Testis (tissue), 3 donors: ENCODE results near the gene CDK13. TPM values are rescaled to one million over a fixed set of nuclear protein-coding genes. Genes with fewer than 3 reads are reported as not detected.
"Not testable (repeated sequence)": the region's sequence is repeated elsewhere in the genome, so short reads cannot be mapped to it uniquely, and the experiment has no call there.

Experiments used
- DNase-seq: peaks from one replicate; pipeline ENCODE4 v3.0.0-alpha.2; 2019
- H3K27ac ChIP-seq, 2 donors: fragments of 200-600 bp; sonication (generic); one replicate each; pipeline ENCODE4 v1.5.1; 2019
- H3K27me3 ChIP-seq: fragments of 200-600 bp; sonication (generic); one replicate; pipeline ENCODE4 v1.5.1; 2019
- H3K36me3 ChIP-seq: fragments of 200-600 bp; sonication (generic); one replicate; pipeline ENCODE4 v1.5.1; 2017; ENCODE audit warnings: low read depth; ENCODE audit errors: missing control alignments
- H3K4me1 ChIP-seq: fragments of 200-600 bp; sonication (generic); one replicate; pipeline ENCODE4 v1.5.1; 2019
- H3K4me3 ChIP-seq, 2 donors: fragments of 200-600 bp; sonication (generic); one replicate each; pipeline ENCODE4 v1.5.1; 2017 to 2019
- H3K9me3 ChIP-seq: fragments of 200-600 bp; sonication (generic); one replicate; pipeline ENCODE4 v1.5.1; 2017
- CTCF ChIP-seq, 3 experiments: fragments of 450-650 bp in 2 of 3; fragments of 200-600 bp in 1 of 3; sonication (generic) in 1 of 3; IDR thresholded peaks; one replicate each; pipeline ENCODE4 v1.5.1; 2016 to 2019; ENCODE audit warnings: antibody characterized with exemption in 3 of 3, mild to moderate bottlenecking in 2 of 3, moderate library complexity in 1 of 3
- POLR2A ChIP-seq: fragments of 450-650 bp; IDR thresholded peaks from one replicate; pipeline ENCODE4 v1.6.1; 2017; ENCODE audit warnings: antibody characterized with exemption, mild to moderate bottlenecking, moderate library complexity
- WGBS, 2 donors: methylation state at CpG; one replicate each; pipeline ENCODE4 v1.1.5; 2018; 5-methylcytosine and 5-hydroxymethylcytosine counted together
- intact Hi-C: fragments of 100-400 bp; cut with DNase I; formaldehyde crosslinking; loops from one replicate; pipeline ENCODE4 v1.15.1; 2023; ENCODE audit warnings: low total_unique reads
- polyA plus RNA-seq: library from polyadenylated mRNA; stranded (reverse); fragments of 350-450 nt; fragmentation: Illumina TruSeq; extraction: RNeasy Lipid Tissue Mini Kit (QIAGEN cat#74804); gene quantifications from one replicate; pipeline ENCODE4 v1.2.3, GENCODE V29; 2014; ENCODE audit warnings: low read depth, low replicate concordance; ENCODE audit not compliant: insufficient read depth
- total RNA-seq, 2 donors: library from RNA; depleted of rRNA; stranded (reverse); fragments of >200 nt; gene quantifications; one replicate each; pipeline ENCODE4 v1.2.3, GENCODE V29; 2016

Gene CDK13
- total and polyA plus RNA-seq, 3 donors from 2014 or later, result 55.1 to 140 (median 134) TPM

GRCh38 chr7:40115936-40116335 lies 165.9 kb downstream of the CDK13 start:
- no peaks in the 10 kb centered on the region for H3K4me1 ChIP-seq
- 93 to 95% methylated on average over 2 of the region's 2 CpGs for WGBS, 2 donors
- no peaks in the 10 kb centered on the region for H3K36me3 ChIP-seq
- TF ChIP-seq CTCF (IDR thresholded peaks at IDR 0.05) (no peak), POLR2A (no peak)
- H3K9me3 ChIP-seq, result no peaks in the 10 kb centered on the region
- H3K4me3 ChIP-seq, result no peak overlapping the region
- H3K27ac ChIP-seq, result no peak overlapping the region
- H3K27me3 ChIP-seq, result no peaks in the 10 kb centered on the region
- intact Hi-C loops, result no loop called here
- DNase-seq, result no peak

- H3K27me3 ChIP-seq, H3K9me3 ChIP-seq, H3K4me3 ChIP-seq, DNase-seq, H3K27ac ChIP-seq, intact Hi-C loops, H3K36me3 ChIP-seq, H3K4me1 ChIP-seq: not testable (repeated sequence)
- WGBS, 2 donors, result 91 to 92% methylated on average over 9 of the region's 9 CpGs
Measured at GRCh38 chr7:40117199-40117598, 167.1 kb downstream of the CDK13 start.

GRCh38 chr7:40118201-40118600 lies 168.1 kb downstream of the CDK13 start:
- intact Hi-C loops, DNase-seq, H3K4me3 ChIP-seq, H3K9me3 ChIP-seq, H3K27ac ChIP-seq, H3K4me1 ChIP-seq, H3K36me3 ChIP-seq, H3K27me3 ChIP-seq: not testable (repeated sequence)
- WGBS, 2 donors, result 75 to 85% methylated on average over 7 of the region's 7 CpGs

GRCh38 chr7:40120020-40120419 lies 170.0 kb downstream of the CDK13 start:
- no peaks in the 10 kb centered on the region for H3K36me3 ChIP-seq
- H3K27ac ChIP-seq, result no peak overlapping the region
- WGBS, 2 donors, result 84 to 92% methylated on average over 5 of the region's 5 CpGs
- no peak overlapping the region for H3K4me3 ChIP-seq
- no peak for DNase-seq
- intact Hi-C loops, result no loop called here
- no peaks in the 10 kb centered on the region for H3K4me1 ChIP-seq
- no peaks in the 10 kb centered on the region for H3K9me3 ChIP-seq
- no peaks in the 10 kb centered on the region for H3K27me3 ChIP-seq
- TF ChIP-seq CTCF (IDR thresholded peaks at IDR 0.05) (no peak), POLR2A (no peak)

GRCh38 chr7:40122100-40122939 lies 172.3 kb downstream of the CDK13 start:
- H3K4me3 ChIP-seq, H3K27me3 ChIP-seq, H3K36me3 ChIP-seq, H3K4me1 ChIP-seq, H3K9me3 ChIP-seq, intact Hi-C loops, DNase-seq, H3K27ac ChIP-seq: not testable (repeated sequence)
- 91 to 94% methylated on average over 14 of the region's 14 CpGs for WGBS, 2 donors

GRCh38 chr7:40122940-40123254 lies 172.8 kb downstream of the CDK13 start:
- Histone ChIP-seq H3K36me3 (no peaks in the 10 kb centered on the region), H3K9me3 (no peaks in the 10 kb centered on the region), H3K4me3 (no peak overlapping the region), H3K27me3 (no peaks in the 10 kb centered on the region), H3K27ac (no peak overlapping the region), H3K4me1 (no peaks in the 10 kb centered on the region)
- TF ChIP-seq POLR2A (no peak), CTCF (IDR thresholded peaks at IDR 0.05) (no peak)
- 90 to 94% methylated on average over 2 of the region's 2 CpGs for WGBS, 2 donors
- intact Hi-C loops, result no loop called here
- DNase-seq, result no peak
